HepG2 (cell line): Measurements from ENCODE around the gene C11orf54. TPM values are rescaled to one million over a fixed set of nuclear protein-coding genes. Genes with fewer than 3 reads are reported as not detected.
A peak's percentile ranks its signal among the peaks of the same experiment; 100 is the strongest.
"Not testable (repeated sequence)": the region's sequence is repeated elsewhere in the genome, so short reads cannot be mapped to it uniquely, and the experiment has no call there.

Experiments
- ATAC-seq: fragments of 200-7000 bp; cut with Tn5 transposase; 3 replicates; pipeline ENCODE4 v1.9.1; 2020; ENCODE audit warnings: mild to moderate bottlenecking, moderate library complexity
- BruUV-seq: library from RNA; stranded (reverse); fragments of 400-500 nt; replicated peaks from 2 replicates; lab custom pipeline; 2021; lab: Mats Ljungman, UMichigan
- CTCF ChIA-PET: fragments of 300-600 bp; formaldehyde crosslinking; extraction: SDS; loops from one replicate; lab custom pipeline; 2021; ENCODE audit warnings: low total read pairs, inconsistent platforms, low intra/inter-chr PET ratio; lab: Yijun Ruan, JAX
- POLR2A ChIA-PET: fragments of 350-600 bp; sonication (Branson Sonifier 250); formaldehyde crosslinking; loops from one replicate; lab custom pipeline; 2020; ENCODE audit warnings: antibody characterized with exemption, inconsistent platforms; lab: Yijun Ruan, JAX
- DNase-seq: peaks from one replicate; pipeline ENCODE4 v3.0.0-alpha.2; 2015; ENCODE audit warnings: low spot score
- FAIRE-seq: peaks from 3 replicates; lab custom pipeline; 2011; peaks lifted over from hg19 to GRCh38; lab: Jason Lieb, UNC
- H2AFZ ChIP-seq: one replicate; pipeline ENCODE4 v1.6.1; 2011; ENCODE audit warnings: low read length, inconsistent platforms
- H3K27ac ChIP-seq: fragments of 300-600 bp; 3 replicates; pipeline ENCODE4 v1.8.0; 2011; ENCODE audit warnings: mixed run types, mild to moderate bottlenecking, mixed read lengths, low read length, inconsistent platforms; ENCODE audit not compliant: insufficient read depth; ENCODE audit errors: extremely low read length
- H3K27me3 ChIP-seq, 2 experiments: fragments of 200-600 bp in 1 of 2; 2 replicates in 1 of 2; 3 replicates in 1 of 2; pipeline versions ENCODE4 v1.6.0 to v1.8.0; 2011; ENCODE audit warnings: low read length in 2 of 2, mild to moderate bottlenecking in 2 of 2, moderate library complexity in 2 of 2, inconsistent platforms in 1 of 2; ENCODE audit not compliant: insufficient read depth in 2 of 2, control insufficient read depth in 1 of 2
- H3K36me3 ChIP-seq, 2 experiments: fragments of 200-600 bp in 1 of 2; replicated peaks in 1 of 2; 2 replicates in 1 of 2; 3 replicates in 1 of 2; pipeline versions ENCODE4 v1.5.1 to v1.8.0; 2011; ENCODE audit warnings: low read length in 2 of 2, inconsistent platforms in 1 of 2; ENCODE audit not compliant: insufficient read depth in 2 of 2, control insufficient read depth in 1 of 2
- H3K4me1 ChIP-seq: 2 replicates; pipeline ENCODE4 v1.5.1; 2012; ENCODE audit warnings: low read length, inconsistent platforms; ENCODE audit not compliant: insufficient read depth
- H3K4me2 ChIP-seq: 2 replicates; pipeline ENCODE4 v1.6.0; 2011; ENCODE audit warnings: low read depth, low read length, inconsistent platforms
- H3K4me3 ChIP-seq, 3 experiments: fragments of 200-600 bp in 1 of 3; sonication (generic), shearing (Covaris generic) in 1 of 3; replicated peaks in 1 of 3; 2 replicates each; pipeline ENCODE4 v1.5.1; 2011 to 2016; ENCODE audit warnings: low read length in 3 of 3, inconsistent platforms in 2 of 3, low read depth in 2 of 3, mild to moderate bottlenecking in 2 of 3, control low read depth in 1 of 3, mixed read lengths in 1 of 3; ENCODE audit not compliant: insufficient read depth in 1 of 3
- H3K79me2 ChIP-seq: one replicate; pipeline ENCODE4 v1.6.1; 2011; ENCODE audit warnings: low read length, inconsistent platforms; ENCODE audit not compliant: insufficient read depth
- H3K9ac ChIP-seq: 2 replicates; pipeline ENCODE4 v1.6.0; 2011; ENCODE audit warnings: mild to moderate bottlenecking, low read depth, low read length, inconsistent platforms; ENCODE audit not compliant: insufficient read depth
- H3K9me3 ChIP-seq: 2 replicates; pipeline ENCODE4 v1.5.1; 2012; ENCODE audit warnings: mild to moderate bottlenecking, low read length
- H4K20me1 ChIP-seq: 2 replicates; pipeline ENCODE4 v1.6.0; 2011; ENCODE audit warnings: inconsistent platforms, mild to moderate bottlenecking, low read length, moderate library complexity; ENCODE audit not compliant: insufficient read depth
- HOXA3 ChIP-seq: sonication (generic); formaldehyde crosslinking; IDR thresholded peaks from 2 replicates; pipeline ENCODE4 v1.5.0; 2020; ENCODE audit warnings: missing genetic modification reagents
- MAZ ChIP-seq, 2 experiments: sonication (generic) in 1 of 2; formaldehyde crosslinking in 1 of 2; IDR thresholded peaks; 2 replicates each; pipeline versions ENCODE4 v1.5.0 to v1.6.1; 2012 to 2020; ENCODE audit warnings: low read depth in 2 of 2, mild to moderate bottlenecking in 2 of 2, borderline replicate concordance in 1 of 2, improper control_type of control experiment in 1 of 2, low read length in 1 of 2, missing genetic modification reagents in 1 of 2, moderate library complexity in 1 of 2
- MTA1 ChIP-seq: sonication (generic); formaldehyde crosslinking; IDR thresholded peaks from 2 replicates; pipeline ENCODE4 v1.4.0; 2020; ENCODE audit warnings: missing genetic modification reagents, mild to moderate bottlenecking, borderline replicate concordance
- MYNN ChIP-seq: sonication (generic); formaldehyde crosslinking; IDR thresholded peaks from 2 replicates; pipeline ENCODE4 v1.4.0; 2020; ENCODE audit warnings: mild to moderate bottlenecking, low read depth, missing genetic modification reagents
- NFYC ChIP-seq: IDR thresholded peaks from 2 replicates; pipeline ENCODE4 v1.6.1; 2016; ENCODE audit warnings: missing genetic modification reagents, missing compliant biosample characterization
- SOX5 ChIP-seq: IDR thresholded peaks from 2 replicates; pipeline ENCODE4 v1.6.1; 2016; ENCODE audit warnings: borderline replicate concordance
- TAF15 ChIP-seq: fragments of 200-400 bp; formaldehyde crosslinking; IDR thresholded peaks from one replicate; pipeline ENCODE4 v1.6.1; 2018; ENCODE audit warnings: mild to moderate bottlenecking, low read depth, low read length; ENCODE audit not compliant: poor library complexity, severe bottlenecking
- TMF1 ChIP-seq: sonication (generic); formaldehyde crosslinking; IDR thresholded peaks from 2 replicates; pipeline ENCODE4 v1.8.1; 2022; ENCODE audit warnings: low read depth, missing genetic modification reagents
- TRIM24 ChIP-seq: sonication (generic); formaldehyde crosslinking; IDR thresholded peaks from 2 replicates; pipeline ENCODE4 v1.8.0; 2022; ENCODE audit warnings: mild to moderate bottlenecking, missing genetic modification reagents
- ZNF224 ChIP-seq: sonication (generic); formaldehyde crosslinking; IDR thresholded peaks from 2 replicates; pipeline ENCODE4 v1.5.0; 2020; ENCODE audit warnings: mild to moderate bottlenecking, missing genetic modification reagents
- ZNF274 ChIP-seq: sonication (generic); formaldehyde crosslinking; IDR thresholded peaks from 2 replicates; pipeline ENCODE4 v1.5.1; 2020; ENCODE audit warnings: mild to moderate bottlenecking, missing genetic modification reagents
- ZNF484 ChIP-seq: sonication (generic); formaldehyde crosslinking; IDR thresholded peaks from 2 replicates; pipeline ENCODE4 v1.5.1; 2020; ENCODE audit warnings: mild to moderate bottlenecking, low read depth, missing genetic modification reagents, borderline replicate concordance
- ZNF558 ChIP-seq: sonication (generic); formaldehyde crosslinking; IDR thresholded peaks from 2 replicates; pipeline ENCODE4 v1.9.0; 2022; ENCODE audit warnings: mild to moderate bottlenecking, missing genetic modification reagents, borderline replicate concordance
- ZNF841 ChIP-seq: sonication (generic); formaldehyde crosslinking; IDR thresholded peaks from 2 replicates; pipeline ENCODE4 v1.8.1; 2023; ENCODE audit warnings: missing genetic modification reagents, borderline replicate concordance
- WGBS: methylation state at CpG from one replicate; pipeline ENCODE4 v1.1.6; 2017; ENCODE audit warnings: low lambda C conversion rate; 5-methylcytosine and 5-hydroxymethylcytosine counted together
- in situ Hi-C: cut with HindIII; loops from 2 replicates; pipeline ENCODE4 v1.10.0; 2017; ENCODE audit warnings: low pct_unique_long_range_greater_than_20kb; ENCODE audit not compliant: extremely low pct_ligation_motif_present
- intact Hi-C: fragments of 100-400 bp; cut with micrococcal nuclease; formaldehyde crosslinking; loops from one replicate; pipeline ENCODE4 v1.10.0; 2022; ENCODE audit not compliant: unreplicated experiment
- polyA plus RNA-seq, 8 experiments: library from polyadenylated mRNA; depleted of rRNA in 3 of 8; stranded (reverse) in 7 of 8; unstranded in 1 of 8; fragments of >200 nt; fragmentation: Illumina TruSeq in 4 of 8; extraction: Trizol in 4 of 8; gene quantifications; 2 replicates each; pipeline versions ENCODE4 v1.2.1 to v1.2.3, GENCODE V29; 2011 to 2016; ENCODE audit warnings: low read depth in 4 of 8, missing spikeins in 1 of 8, mixed read lengths in 1 of 8; ENCODE audit not compliant: insufficient read depth in 1 of 8
- total RNA-seq, 5 experiments: library from RNA; depleted of rRNA; stranded (reverse); fragments of >200 nt; fragmentation: Illumina TruSeq; extraction: Trizol; gene quantifications; 2 replicates each; pipeline ENCODE4 v1.2.3, GENCODE V29; 2016; ENCODE audit warnings: low read depth in 1 of 5
- TF ChIP-seq, protein P1 (sequence below): IDR thresholded peaks from 2 replicates; pipeline ENCODE4 v1.6.1; 2012; ENCODE audit warnings: inconsistent platforms
- TF ChIP-seq, protein P2 (sequence below): sonication (generic); formaldehyde crosslinking; IDR thresholded peaks from 2 replicates; pipeline ENCODE4 v1.5.1; 2020; ENCODE audit warnings: mild to moderate bottlenecking, missing genetic modification reagents

C11orf54 gene
- total and polyA plus RNA-seq, 2 of the 13 experiments (the other 11 are each of a cell fraction or from before 2014, with no cell fraction given): 42.7 to 50.1 TPM

DNA sequence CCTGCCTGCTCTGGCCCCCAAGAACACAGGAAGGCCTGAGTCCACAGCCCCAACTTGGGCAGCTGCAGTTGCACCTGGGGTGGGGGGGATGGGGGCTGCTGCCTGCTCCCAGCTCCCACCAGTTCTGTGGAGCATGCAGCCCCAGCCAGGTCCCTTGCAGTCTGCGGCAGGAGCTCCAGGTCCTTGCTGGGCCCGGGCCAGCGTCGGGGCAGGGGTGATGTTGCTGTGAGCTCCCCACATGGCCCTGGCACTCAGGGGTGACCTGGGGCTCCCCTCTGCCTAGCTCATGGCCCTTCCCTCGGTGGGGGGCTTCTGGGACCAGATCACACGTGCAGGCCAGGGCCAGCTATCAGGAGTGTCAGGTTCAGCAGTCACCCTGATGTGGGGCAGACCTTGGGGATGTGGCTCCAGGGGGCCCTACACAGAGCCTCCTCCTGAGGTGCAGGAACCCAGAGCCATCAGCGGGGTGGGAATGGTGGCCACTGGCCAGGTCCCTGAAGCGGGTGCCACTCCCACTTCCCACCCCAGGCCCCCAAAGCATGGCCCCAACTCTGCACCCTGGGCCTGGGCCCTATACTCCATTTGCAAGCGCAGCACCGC is 32.2 kb downstream of the C11orf54 start:
- no peak overlapping the region for H3K4me3 ChIP-seq
- H3K4me1 ChIP-seq: peaks cover 30% of the 10 kb centered on the region
- ChIA-PET CTCF (no interaction called here), POLR2A (interaction anchor here (3.2 to 5.0 kb wide), 2 partner anchors 10 to 32 kb away, joined by 15 to 22 read pairs; partner anchors contain the start of genes C11orf54, MED17 and TAF1D)
- ATAC-seq (peak; percentile 7), FAIRE-seq (no peak), DNase-seq (no peak)
- H3K27me3 ChIP-seq: no peaks in the 10 kb centered on the region
- no peaks in the 10 kb centered on the region for H3K79me2 ChIP-seq
- TF ChIP-seq MAZ (IDR thresholded peaks at IDR 0.05; ENCODE audit: borderline replicate concordance, low read depth, low read length) (no peak), MAZ (CRISPR knock-in tag; IDR thresholded peaks at IDR 0.05; ENCODE audit: low read depth) (no peak), MYNN (CRISPR knock-in tag) (no peak), ZNF484 (CRISPR knock-in tag) (no peak), ZNF274 (CRISPR knock-in tag) (no peak), TRIM24 (CRISPR knock-in tag) (no peak), MTA1 (CRISPR knock-in tag) (no peak), ZNF224 (CRISPR knock-in tag) (no peak), NFYC (CRISPR knock-in tag) (no peak), SOX5 (CRISPR knock-in tag) (no peak), ZNF558 (CRISPR knock-in tag) (no peak), TAF15 (no peak), ZNF841 (no peak), HOXA3 (CRISPR knock-in tag) (no peak), TMF1 (CRISPR knock-in tag) (no peak)
- TF ChIP-seq, protein P1, sequence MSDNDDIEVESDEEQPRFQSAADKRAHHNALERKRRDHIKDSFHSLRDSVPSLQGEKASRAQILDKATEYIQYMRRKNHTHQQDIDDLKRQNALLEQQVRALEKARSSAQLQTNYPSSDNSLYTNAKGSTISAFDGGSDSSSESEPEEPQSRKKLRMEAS: no peak
- TF ChIP-seq, protein P2, sequence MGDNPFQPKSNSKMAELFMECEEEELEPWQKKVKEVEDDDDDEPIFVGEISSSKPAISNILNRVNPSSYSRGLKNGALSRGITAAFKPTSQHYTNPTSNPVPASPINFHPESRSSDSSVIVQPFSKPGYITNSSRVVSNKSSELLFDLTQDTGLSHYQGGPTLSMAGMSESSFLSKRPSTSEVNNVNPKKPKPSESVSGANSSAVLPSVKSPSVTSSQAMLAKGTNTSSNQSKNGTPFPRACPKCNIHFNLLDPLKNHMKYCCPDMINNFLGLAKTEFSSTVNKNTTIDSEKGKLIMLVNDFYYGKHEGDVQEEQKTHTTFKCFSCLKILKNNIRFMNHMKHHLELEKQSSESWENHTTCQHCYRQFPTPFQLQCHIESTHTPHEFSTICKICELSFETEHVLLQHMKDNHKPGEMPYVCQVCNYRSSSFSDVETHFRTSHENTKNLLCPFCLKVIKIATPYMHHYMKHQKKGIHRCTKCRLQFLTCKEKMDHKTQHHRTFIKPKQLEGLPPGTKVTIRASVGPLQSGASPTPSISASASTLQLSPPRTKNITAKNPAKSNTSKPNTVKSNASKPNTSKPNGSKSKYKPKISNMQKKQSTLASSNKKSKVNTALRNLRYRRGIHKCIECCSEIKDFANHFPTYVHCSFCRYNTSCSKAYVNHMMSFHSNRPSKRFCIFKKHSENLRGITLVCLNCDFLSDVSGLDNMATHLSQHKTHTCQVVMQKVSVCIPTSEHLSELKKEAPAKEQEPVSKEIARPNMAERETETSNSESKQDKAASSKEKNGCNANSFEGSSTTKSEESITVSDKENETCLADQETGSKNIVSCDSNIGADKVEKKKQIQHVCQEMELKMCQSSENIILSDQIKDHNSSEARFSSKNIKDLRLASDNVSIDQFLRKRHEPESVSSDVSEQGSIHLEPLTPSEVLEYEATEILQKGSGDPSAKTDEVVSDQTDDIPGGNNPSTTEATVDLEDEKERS (CRISPR knock-in tag): no peak
- in situ Hi-C loops (no loop called here), intact Hi-C loops (no loop called here)
- 80% methylated on average over 2 of the region's 10 CpGs for WGBS
- H3K9ac ChIP-seq: no peak overlapping the region
- no peaks in the 10 kb centered on the region for H4K20me1 ChIP-seq
- H3K4me2 ChIP-seq: peak overlapping the region; percentile 46
- no peaks in the 10 kb centered on the region for H3K9me3 ChIP-seq
- H2AFZ ChIP-seq: no peak overlapping the region
- H3K27ac ChIP-seq: no peak overlapping the region
- no peaks in the 10 kb centered on the region for H3K36me3 ChIP-seq
- BruUV-seq: no TSS peak

DNA sequence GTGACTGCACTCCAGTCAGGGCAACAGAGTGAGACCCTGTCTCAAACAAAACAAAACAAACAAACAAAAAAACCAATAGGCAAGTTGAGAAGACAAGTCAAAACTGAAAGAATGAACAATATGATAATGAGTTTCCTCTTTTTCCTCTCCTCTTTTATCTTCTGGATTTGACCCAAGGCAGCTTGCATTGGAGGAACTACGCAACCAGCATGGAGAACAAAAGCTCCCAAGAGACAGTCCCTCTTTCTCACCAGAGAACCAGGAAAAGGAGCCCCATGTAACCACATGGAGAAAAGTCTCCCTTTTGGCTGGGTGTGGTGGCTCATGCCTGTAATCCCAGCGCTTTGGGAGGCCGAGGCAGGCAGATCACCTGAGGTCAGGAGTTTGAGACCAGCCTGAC is 33.1 kb downstream of the C11orf54 start:
- BruUV-seq, H4K20me1 ChIP-seq, H3K36me3 ChIP-seq, in situ Hi-C loops, H3K4me3 ChIP-seq, CTCF ChIA-PET, H3K27me3 ChIP-seq, intact Hi-C loops, H2AFZ ChIP-seq, H3K9me3 ChIP-seq, H3K27ac ChIP-seq, H3K9ac ChIP-seq, ATAC-seq, FAIRE-seq, H3K79me2 ChIP-seq, DNase-seq, H3K4me2 ChIP-seq: not testable (repeated sequence)
- POLR2A ChIA-PET: interaction anchor here (5.0 kb wide), 1 partner anchor 33 kb away, joined by 22 read pairs; the partner anchor contains the start of genes C11orf54 and TAF1D
- H3K4me1 ChIP-seq: peaks cover 29% of the 10 kb centered on the region
- 100% methylated on average over 2 of the region's 3 CpGs for WGBS
